A549 (cell line): ENCODE measurements around the gene PDE6G. TPM values are rescaled to one million over a fixed set of nuclear protein-coding genes. Genes with fewer than 3 reads are reported as not detected.

ENCODE experiments used
- ATAC-seq, 2 experiments: fragments of 200-7000 bp in 1 of 2; fragments of >200 bp in 1 of 2; cut with Nextera tagmentation in 1 of 2; cut with Tn5 transposase in 1 of 2; 3 replicates each; pipeline versions ENCODE4 v1.8.0 to v1.9.1; 2018 to 2020; ENCODE audit warnings: mild to moderate bottlenecking in 1 of 2, moderate library complexity in 1 of 2
- CTCF ChIA-PET: fragments of 300-600 bp; sonication (Branson Sonifier 250); formaldehyde crosslinking; extraction: SDS; loops from one replicate; lab custom pipeline; 2021; ENCODE audit warnings: antibody characterized with exemption, inconsistent platforms; lab: Yijun Ruan, JAX
- POLR2A ChIA-PET: fragments of 350-600 bp; formaldehyde crosslinking; extraction: SDS; loops from one replicate; lab custom pipeline; 2021; ENCODE audit warnings: antibody characterized with exemption, inconsistent platforms; lab: Yijun Ruan, JAX
- DNase-seq, 2 experiments: peaks; one replicate each; pipeline versions ENCODE4 v3.0.0 to v3.0.0-alpha.2; 2011 to 2016; ENCODE audit warnings: low read depth in 1 of 2, low spot score in 1 of 2
- FAIRE-seq: peaks from 2 replicates; lab custom pipeline; 2011; peaks lifted over from hg19 to GRCh38; lab: Jason Lieb, UNC
- H3K27ac ChIP-seq, 2 experiments: fragments of >200 bp; sonication (Bioruptor Twin); formaldehyde crosslinking; 3 replicates each; pipeline ENCODE4 v1.5.1; 2016 to 2017
- H3K4me1 ChIP-seq: fragments of >200 bp; sonication (Bioruptor Twin); formaldehyde crosslinking; 3 replicates; pipeline ENCODE4 v1.6.1; 2016
- H3K4me2 ChIP-seq: fragments of >200 bp; sonication (Bioruptor Twin); formaldehyde crosslinking; 3 replicates; pipeline ENCODE4 v1.6.1; 2016
- H3K4me3 ChIP-seq: fragments of >200 bp; sonication (Bioruptor Twin); formaldehyde crosslinking; 3 replicates; pipeline ENCODE4 v1.5.1; 2016
- H3K9me3 ChIP-seq: fragments of >200 bp; sonication (Bioruptor Twin); formaldehyde crosslinking; 3 replicates; pipeline ENCODE4 v1.6.1; 2016
- CBX8 ChIP-seq: fragments of 200-600 bp; sonication (generic); IDR thresholded peaks from 2 replicates; pipeline ENCODE4 v1.6.1; 2016
- EP300 ChIP-seq, 2 experiments: fragments of >200 bp; sonication (Bioruptor Twin); formaldehyde crosslinking; IDR thresholded peaks; 2 replicates in 1 of 2; 3 replicates in 1 of 2; pipeline ENCODE4 v1.6.1; 2016 to 2017
- FOSB ChIP-seq: fragments of 250-450 bp; sonication (Bioruptor Pico); IDR thresholded peaks from 2 replicates; pipeline ENCODE4 v1.5.0; 2020; ENCODE audit warnings: mild to moderate bottlenecking, moderate library complexity
- FOSL2 ChIP-seq, 2 experiments: fragments of 450-650 bp in 1 of 2; fragments of >200 bp in 1 of 2; sonication (Bioruptor Twin) in 1 of 2; formaldehyde crosslinking; IDR thresholded peaks; 2 replicates each; pipeline versions ENCODE4 v1.5.0 to v1.6.1; 2016 to 2020; ENCODE audit warnings: mild to moderate bottlenecking in 1 of 2, moderate library complexity in 1 of 2
- GATA3 ChIP-seq: IDR thresholded peaks from 2 replicates; pipeline ENCODE4 v1.6.1; 2012; ENCODE audit warnings: borderline replicate concordance
- HEYL ChIP-seq: fragments of 250-450 bp; sonication (Bioruptor Pico); IDR thresholded peaks from 2 replicates; pipeline ENCODE4 v1.8.0; 2021; ENCODE audit warnings: mild to moderate bottlenecking, moderate library complexity
- HOXA7 ChIP-seq: fragments of 250-450 bp; sonication (Bioruptor Pico); IDR thresholded peaks from 2 replicates; pipeline ENCODE4 v1.5.0; 2020; ENCODE audit warnings: mild to moderate bottlenecking, moderate library complexity
- KDM1A ChIP-seq: fragments of 200-600 bp; sonication (generic); IDR thresholded peaks from 2 replicates; pipeline ENCODE4 v1.6.1; 2016; ENCODE audit warnings: low read depth, mild to moderate bottlenecking
- KDM5A ChIP-seq: fragments of 200-600 bp; sonication (generic); IDR thresholded peaks from 2 replicates; pipeline ENCODE4 v1.6.1; 2016; ENCODE audit warnings: antibody characterized with exemption, mild to moderate bottlenecking
- NR3C1 ChIP-seq: fragments of >200 bp; sonication (Bioruptor Twin); formaldehyde crosslinking; IDR thresholded peaks from 3 replicates; pipeline ENCODE4 v1.6.1; 2017
- POLR2A ChIP-seq: IDR thresholded peaks from 2 replicates; pipeline ENCODE4 v1.6.1; 2012; ENCODE audit warnings: mild to moderate bottlenecking, low read length
- POLR2AphosphoS2 ChIP-seq: conservative IDR thresholded peaks from 2 replicates; pipeline ENCODE4 v1.6.1; 2012; ENCODE audit warnings: low read length, improper control_type of control experiment, inconsistent platforms
- RFX5 ChIP-seq: fragments of 450-650 bp; IDR thresholded peaks from 2 replicates; pipeline ENCODE4 v1.7.1; 2014; ENCODE audit warnings: antibody characterized with exemption, mild to moderate bottlenecking, moderate library complexity
- SMC3 ChIP-seq: fragments of >200 bp; sonication (Bioruptor Twin); formaldehyde crosslinking; IDR thresholded peaks from 3 replicates; pipeline ENCODE4 v1.6.1; 2018; ENCODE audit warnings: inconsistent platforms
- SREBF2 ChIP-seq: fragments of 450-650 bp; IDR thresholded peaks from 2 replicates; pipeline ENCODE4 v1.6.1; 2014; ENCODE audit warnings: mild to moderate bottlenecking, moderate library complexity
- ZSCAN20 ChIP-seq: fragments of 250-450 bp; sonication (Bioruptor Pico); IDR thresholded peaks from 2 replicates; pipeline ENCODE4 v1.8.0; 2022; ENCODE audit warnings: mild to moderate bottlenecking, moderate library complexity
- WGBS: methylation state at CpG from one replicate; pipeline ENCODE4 v1.1.6; 2017; ENCODE audit errors: missing lambda C conversion rate; 5-methylcytosine and 5-hydroxymethylcytosine counted together
- polyA plus RNA-seq, 4 experiments: library from polyadenylated mRNA; depleted of rRNA in 3 of 4; stranded (reverse); fragments of >200 nt; fragmentation: RNase III in 1 of 4; extraction: RNeasy Plus Mini Kit Qiagen cat#74134 plus additional on column Dnase treatment in 1 of 4; gene quantifications; 2 replicates in 3 of 4; 3 replicates in 1 of 4; pipeline ENCODE4 v1.2.3, GENCODE V29; 2011 to 2017
- TF ChIP-seq, protein P1 (sequence below): fragments of >200 bp; sonication (Bioruptor Twin); formaldehyde crosslinking; IDR thresholded peaks from 3 replicates; pipeline ENCODE4 v1.5.1; 2016
- TF ChIP-seq, protein P2 (sequence below): fragments of >200 bp; sonication (Bioruptor Twin); formaldehyde crosslinking; IDR thresholded peaks from 3 replicates; pipeline ENCODE4 v1.6.1; 2016
- TF ChIP-seq, protein P3 (sequence below): fragments of 250-450 bp; sonication (Bioruptor Pico); IDR thresholded peaks from 2 replicates; pipeline ENCODE4 v1.5.0; 2021; ENCODE audit warnings: mild to moderate bottlenecking, moderate library complexity, borderline replicate concordance
- TF ChIP-seq, protein P4 (sequence below): fragments of 250-450 bp; sonication (Bioruptor Pico); IDR thresholded peaks from 2 replicates; pipeline ENCODE4 v1.5.0; 2020; ENCODE audit warnings: low read depth, mild to moderate bottlenecking, moderate library complexity
- TF ChIP-seq, protein P5 (sequence below): IDR thresholded peaks from 2 replicates; pipeline ENCODE4 v1.6.1; 2012
- TF ChIP-seq, protein P6 (sequence below): fragments of 200-600 bp; sonication (generic); IDR thresholded peaks from 2 replicates; pipeline ENCODE4 v1.6.1; 2016; ENCODE audit warnings: antibody characterized with exemption, mild to moderate bottlenecking, moderate library complexity

PDE6G gene
- polyA plus RNA-seq, 2 of the 4 experiments (the other 2 are of a cell fraction), result 1.2 TPM

DNA sequence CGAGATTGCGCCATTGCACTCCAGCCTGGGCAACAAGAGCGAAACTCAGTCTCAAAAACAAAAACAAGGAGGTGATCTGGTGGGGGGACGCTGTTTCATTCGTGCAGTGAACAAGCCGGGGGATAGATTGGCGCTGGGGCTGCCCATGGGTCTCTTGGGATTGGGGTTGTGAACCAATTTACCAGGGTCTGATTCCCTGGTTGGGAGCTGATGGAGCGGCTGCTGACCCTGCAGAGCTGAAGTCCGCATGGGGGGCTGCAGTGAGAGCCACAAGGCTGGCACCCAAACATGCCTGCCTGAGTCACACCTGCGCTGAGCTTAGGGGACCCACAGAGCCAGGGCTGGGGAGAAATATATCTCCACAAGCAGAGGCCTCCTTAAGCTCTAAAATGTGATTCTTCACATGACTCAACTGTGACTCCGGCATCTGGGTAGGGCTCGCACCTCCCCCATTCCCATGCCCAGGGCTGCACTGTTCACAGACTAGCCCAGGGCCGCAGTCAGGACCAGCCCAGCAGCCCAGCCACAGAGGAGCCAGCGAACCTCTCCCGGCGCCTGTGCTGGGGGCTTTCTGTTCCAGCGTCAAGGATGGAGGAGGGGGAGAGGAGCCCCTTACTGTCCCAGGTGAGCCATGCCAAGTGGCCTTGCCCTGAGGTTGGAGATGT lies 14.4 kb downstream of the PDE6G start:
- TF ChIP-seq SMC3 (no peak), FOSL2 (IDR thresholded peaks at IDR 0.05) (no peak), FOSL2 (CRISPR knock-in tag; IDR thresholded peaks at IDR 0.05) (peak; percentile 45)
- TF ChIP-seq, protein P1, sequence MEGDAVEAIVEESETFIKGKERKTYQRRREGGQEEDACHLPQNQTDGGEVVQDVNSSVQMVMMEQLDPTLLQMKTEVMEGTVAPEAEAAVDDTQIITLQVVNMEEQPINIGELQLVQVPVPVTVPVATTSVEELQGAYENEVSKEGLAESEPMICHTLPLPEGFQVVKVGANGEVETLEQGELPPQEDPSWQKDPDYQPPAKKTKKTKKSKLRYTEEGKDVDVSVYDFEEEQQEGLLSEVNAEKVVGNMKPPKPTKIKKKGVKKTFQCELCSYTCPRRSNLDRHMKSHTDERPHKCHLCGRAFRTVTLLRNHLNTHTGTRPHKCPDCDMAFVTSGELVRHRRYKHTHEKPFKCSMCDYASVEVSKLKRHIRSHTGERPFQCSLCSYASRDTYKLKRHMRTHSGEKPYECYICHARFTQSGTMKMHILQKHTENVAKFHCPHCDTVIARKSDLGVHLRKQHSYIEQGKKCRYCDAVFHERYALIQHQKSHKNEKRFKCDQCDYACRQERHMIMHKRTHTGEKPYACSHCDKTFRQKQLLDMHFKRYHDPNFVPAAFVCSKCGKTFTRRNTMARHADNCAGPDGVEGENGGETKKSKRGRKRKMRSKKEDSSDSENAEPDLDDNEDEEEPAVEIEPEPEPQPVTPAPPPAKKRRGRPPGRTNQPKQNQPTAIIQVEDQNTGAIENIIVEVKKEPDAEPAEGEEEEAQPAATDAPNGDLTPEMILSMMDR, result no peak
- TF ChIP-seq, protein P2, sequence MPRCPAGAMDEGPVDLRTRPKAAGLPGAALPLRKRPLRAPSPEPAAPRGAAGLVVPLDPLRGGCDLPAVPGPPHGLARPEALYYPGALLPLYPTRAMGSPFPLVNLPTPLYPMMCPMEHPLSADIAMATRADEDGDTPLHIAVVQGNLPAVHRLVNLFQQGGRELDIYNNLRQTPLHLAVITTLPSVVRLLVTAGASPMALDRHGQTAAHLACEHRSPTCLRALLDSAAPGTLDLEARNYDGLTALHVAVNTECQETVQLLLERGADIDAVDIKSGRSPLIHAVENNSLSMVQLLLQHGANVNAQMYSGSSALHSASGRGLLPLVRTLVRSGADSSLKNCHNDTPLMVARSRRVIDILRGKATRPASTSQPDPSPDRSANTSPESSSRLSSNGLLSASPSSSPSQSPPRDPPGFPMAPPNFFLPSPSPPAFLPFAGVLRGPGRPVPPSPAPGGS, result no peak
- ChIA-PET POLR2A (interaction anchor here (0.8 to 1.1 kb wide), 3 partner anchors 8 to 61 kb away, joined by 3 read pairs; partner anchors contain the start of gene MRPL12), CTCF (interaction anchor here (1.7 to 2.2 kb wide), 2 partner anchors 18 to 40 kb away, joined by 5 to 6 read pairs; no protein-coding TSS in a partner anchor)
- ATAC-seq (peak; percentile 78 to 86), DNase-seq (peak; percentile 50 to 86), FAIRE-seq (no peak)
- H3K27ac ChIP-seq, result peak overlapping the region; percentile 59 to 84
- peak overlapping the region; percentile 42 for H3K4me2 ChIP-seq
- H3K4me1 ChIP-seq, result peaks cover 16% of the 10 kb centered on the region
- H3K4me3 ChIP-seq, result no peak overlapping the region
- 74% methylated on average over 17 of the region's 17 CpGs for WGBS
- H3K9me3 ChIP-seq, result no peaks in the 10 kb centered on the region

DNA sequence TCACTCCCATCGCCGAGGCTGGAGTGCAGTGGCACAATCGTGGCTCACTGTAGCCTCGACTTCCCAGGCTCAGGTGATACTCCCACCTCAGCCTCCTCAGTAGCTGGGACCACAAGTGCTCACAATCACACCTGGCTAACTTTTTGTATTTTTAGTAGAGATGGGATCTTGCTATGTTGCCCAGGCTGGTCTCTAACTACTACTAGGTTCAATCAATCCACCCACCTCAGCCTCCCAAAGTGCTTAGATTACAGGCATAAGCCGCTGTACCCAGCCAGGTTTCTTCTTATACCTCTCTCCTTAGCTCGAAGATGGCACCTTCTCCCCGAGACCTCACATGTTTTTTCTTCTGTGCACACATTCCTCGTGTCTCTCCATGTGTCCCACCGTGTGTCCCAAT lies 16.3 kb downstream of the PDE6G start:
- DNase-seq (no peak), ATAC-seq (no peak), FAIRE-seq (no peak)
- Histone ChIP-seq H3K27ac (no peak overlapping the region), H3K4me3 (no peak overlapping the region), H3K4me2 (no peak overlapping the region), H3K9me3 (no peaks in the 10 kb centered on the region), H3K4me1 (peaks cover 24% of the 10 kb centered on the region)
- TF ChIP-seq HEYL (CRISPR knock-in tag) (no peak), RFX5 (no peak), GATA3 (no peak), SREBF2 (no peak), KDM1A (no peak), EP300 (IDR thresholded peaks at IDR 0.05) (no peak)
- TF ChIP-seq, protein P2, result no peak
- CTCF ChIA-PET, result interaction anchor here (0.5 to 0.8 kb wide), 3 partner anchors 11 to 38 kb away, joined by 3 to 4 read pairs (median 3); no protein-coding TSS in a partner anchor
- 86% methylated on average over 9 of the region's 9 CpGs for WGBS
- POLR2A ChIA-PET, result no interaction called here

DNA sequence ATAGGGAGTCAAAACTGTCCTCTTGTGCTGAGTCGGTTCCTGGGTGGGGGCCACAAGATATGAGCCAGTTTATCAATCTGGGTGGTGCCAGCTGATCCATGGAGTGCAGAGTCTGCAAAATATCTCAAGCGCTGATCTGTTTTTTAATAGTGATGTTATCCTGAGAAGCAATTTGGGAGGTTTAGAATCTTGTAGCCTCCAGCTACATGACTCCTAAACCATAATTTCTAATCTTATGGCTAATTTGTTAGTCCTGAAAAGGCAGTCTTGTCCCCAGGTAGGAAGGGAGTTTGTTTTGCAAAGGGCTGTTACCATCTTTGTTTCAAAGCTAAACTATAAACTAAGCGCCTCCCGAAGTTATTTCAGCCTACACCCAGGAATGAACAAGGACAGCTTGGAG lies 17.7 kb downstream of the PDE6G start:
- Histone ChIP-seq H3K27ac (no peak overlapping the region), H3K4me1 (peaks cover 31% of the 10 kb centered on the region), H3K4me2 (no peak overlapping the region), H3K4me3 (no peak overlapping the region), H3K9me3 (no peaks in the 10 kb centered on the region)
- ATAC-seq (no peak), FAIRE-seq (no peak), DNase-seq (no peak)
- WGBS, result 63% methylated on average over 4 of the region's 4 CpGs
- ChIA-PET CTCF (interaction anchor here (0.6 to 1.9 kb wide), 9 partner anchors 17 to 1061 kb away, joined by 3 to 10 read pairs (median 4); partner anchors contain the start of genes ARL16 and HGS), POLR2A (interaction anchor here (0.6 to 1.0 kb wide), 2 partner anchors 27 to 32 kb away, joined by 3 read pairs; partner anchors contain the start of genes CCDC137 and OXLD1)
- TF ChIP-seq, protein P3, sequence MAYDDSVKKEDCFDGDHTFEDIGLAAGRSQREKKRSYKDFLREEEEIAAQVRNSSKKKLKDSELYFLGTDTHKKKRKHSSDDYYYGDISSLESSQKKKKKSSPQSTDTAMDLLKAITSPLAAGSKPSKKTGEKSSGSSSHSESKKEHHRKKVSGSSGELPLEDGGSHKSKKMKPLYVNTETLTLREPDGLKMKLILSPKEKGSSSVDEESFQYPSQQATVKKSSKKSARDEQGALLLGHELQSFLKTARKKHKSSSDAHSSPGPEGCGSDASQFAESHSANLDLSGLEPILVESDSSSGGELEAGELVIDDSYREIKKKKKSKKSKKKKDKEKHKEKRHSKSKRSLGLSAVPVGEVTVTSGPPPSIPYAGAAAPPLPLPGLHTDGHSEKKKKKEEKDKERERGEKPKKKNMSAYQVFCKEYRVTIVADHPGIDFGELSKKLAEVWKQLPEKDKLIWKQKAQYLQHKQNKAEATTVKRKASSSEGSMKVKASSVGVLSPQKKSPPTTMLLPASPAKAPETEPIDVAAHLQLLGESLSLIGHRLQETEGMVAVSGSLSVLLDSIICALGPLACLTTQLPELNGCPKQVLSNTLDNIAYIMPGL (CRISPR knock-in tag), result no peak
- TF ChIP-seq SMC3 (no peak), CBX8 (no peak), POLR2A (no peak), KDM5A (no peak), POLR2AphosphoS2 (no peak), HOXA7 (no peak), NR3C1 (no peak), ZSCAN20 (CRISPR knock-in tag) (no peak), FOSB (CRISPR knock-in tag) (no peak)
- TF ChIP-seq, protein P4, sequence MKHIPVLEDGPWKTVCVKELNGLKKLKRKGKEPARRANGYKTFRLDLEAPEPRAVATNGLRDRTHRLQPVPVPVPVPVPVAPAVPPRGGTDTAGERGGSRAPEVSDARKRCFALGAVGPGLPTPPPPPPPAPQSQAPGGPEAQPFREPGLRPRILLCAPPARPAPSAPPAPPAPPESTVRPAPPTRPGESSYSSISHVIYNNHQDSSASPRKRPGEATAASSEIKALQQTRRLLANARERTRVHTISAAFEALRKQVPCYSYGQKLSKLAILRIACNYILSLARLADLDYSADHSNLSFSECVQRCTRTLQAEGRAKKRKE, result no peak
- TF ChIP-seq, protein P5, sequence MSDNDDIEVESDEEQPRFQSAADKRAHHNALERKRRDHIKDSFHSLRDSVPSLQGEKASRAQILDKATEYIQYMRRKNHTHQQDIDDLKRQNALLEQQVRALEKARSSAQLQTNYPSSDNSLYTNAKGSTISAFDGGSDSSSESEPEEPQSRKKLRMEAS, result no peak
- TF ChIP-seq, protein P6, sequence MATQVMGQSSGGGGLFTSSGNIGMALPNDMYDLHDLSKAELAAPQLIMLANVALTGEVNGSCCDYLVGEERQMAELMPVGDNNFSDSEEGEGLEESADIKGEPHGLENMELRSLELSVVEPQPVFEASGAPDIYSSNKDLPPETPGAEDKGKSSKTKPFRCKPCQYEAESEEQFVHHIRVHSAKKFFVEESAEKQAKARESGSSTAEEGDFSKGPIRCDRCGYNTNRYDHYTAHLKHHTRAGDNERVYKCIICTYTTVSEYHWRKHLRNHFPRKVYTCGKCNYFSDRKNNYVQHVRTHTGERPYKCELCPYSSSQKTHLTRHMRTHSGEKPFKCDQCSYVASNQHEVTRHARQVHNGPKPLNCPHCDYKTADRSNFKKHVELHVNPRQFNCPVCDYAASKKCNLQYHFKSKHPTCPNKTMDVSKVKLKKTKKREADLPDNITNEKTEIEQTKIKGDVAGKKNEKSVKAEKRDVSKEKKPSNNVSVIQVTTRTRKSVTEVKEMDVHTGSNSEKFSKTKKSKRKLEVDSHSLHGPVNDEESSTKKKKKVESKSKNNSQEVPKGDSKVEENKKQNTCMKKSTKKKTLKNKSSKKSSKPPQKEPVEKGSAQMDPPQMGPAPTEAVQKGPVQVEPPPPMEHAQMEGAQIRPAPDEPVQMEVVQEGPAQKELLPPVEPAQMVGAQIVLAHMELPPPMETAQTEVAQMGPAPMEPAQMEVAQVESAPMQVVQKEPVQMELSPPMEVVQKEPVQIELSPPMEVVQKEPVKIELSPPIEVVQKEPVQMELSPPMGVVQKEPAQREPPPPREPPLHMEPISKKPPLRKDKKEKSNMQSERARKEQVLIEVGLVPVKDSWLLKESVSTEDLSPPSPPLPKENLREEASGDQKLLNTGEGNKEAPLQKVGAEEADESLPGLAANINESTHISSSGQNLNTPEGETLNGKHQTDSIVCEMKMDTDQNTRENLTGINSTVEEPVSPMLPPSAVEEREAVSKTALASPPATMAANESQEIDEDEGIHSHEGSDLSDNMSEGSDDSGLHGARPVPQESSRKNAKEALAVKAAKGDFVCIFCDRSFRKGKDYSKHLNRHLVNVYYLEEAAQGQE, result no peak
